GM12801 (cell line): Measurements from ENCODE around the gene CDH23.

Experiments
- TF ChIP-seq, protein P1 (sequence below): IDR thresholded peaks from one replicate; pipeline ENCODE4 v1.5.1; 2011; ENCODE audit warnings: control low read depth; ENCODE audit not compliant: insufficient read length; ENCODE audit errors: extremely low read depth

The CDH23 gene

DNA sequence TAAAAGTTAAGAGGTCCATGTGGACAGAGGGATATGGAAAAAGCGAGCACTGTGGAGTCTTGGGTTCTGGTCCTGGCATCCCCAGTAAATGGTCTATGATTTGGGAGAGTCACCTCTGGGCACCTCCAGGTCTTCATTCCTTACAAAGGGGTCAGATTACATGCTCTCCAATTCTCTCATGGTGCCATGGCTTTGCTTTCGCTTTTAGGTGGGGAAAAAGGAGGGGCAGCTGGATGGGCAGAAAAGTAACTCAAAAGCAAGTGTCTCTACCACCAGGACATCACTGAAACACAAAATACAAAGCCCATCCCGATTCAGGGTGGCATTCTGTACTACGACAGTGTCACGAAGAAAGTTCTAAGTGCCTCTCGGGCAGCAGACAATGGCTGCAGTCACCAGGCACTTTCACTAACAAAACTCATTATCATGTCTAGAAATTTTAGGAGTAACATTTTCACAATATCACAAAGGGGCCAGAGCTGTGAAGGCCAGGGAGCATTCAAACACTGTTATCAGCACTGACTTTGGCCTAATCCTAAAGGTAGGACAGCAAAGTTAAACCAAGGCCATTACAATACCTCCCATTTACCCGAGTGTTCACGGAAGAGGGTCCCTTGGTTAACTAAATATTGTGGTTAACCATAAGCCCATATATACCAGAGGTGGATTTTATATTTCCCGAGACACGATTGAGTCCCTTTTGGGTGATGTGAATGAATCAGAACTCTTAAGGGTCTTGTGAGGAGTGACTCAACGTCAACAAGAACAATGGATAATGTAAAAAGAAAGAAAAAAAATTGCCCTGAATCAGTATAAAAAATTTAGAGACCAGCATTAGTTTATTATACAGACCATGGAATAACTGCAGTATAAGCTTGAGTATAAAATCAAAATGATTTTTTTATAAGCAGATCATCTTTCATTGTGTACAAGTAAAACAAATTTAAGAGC lies 451.9 kb downstream of the CDH23 start:
- TF ChIP-seq, protein P1, sequence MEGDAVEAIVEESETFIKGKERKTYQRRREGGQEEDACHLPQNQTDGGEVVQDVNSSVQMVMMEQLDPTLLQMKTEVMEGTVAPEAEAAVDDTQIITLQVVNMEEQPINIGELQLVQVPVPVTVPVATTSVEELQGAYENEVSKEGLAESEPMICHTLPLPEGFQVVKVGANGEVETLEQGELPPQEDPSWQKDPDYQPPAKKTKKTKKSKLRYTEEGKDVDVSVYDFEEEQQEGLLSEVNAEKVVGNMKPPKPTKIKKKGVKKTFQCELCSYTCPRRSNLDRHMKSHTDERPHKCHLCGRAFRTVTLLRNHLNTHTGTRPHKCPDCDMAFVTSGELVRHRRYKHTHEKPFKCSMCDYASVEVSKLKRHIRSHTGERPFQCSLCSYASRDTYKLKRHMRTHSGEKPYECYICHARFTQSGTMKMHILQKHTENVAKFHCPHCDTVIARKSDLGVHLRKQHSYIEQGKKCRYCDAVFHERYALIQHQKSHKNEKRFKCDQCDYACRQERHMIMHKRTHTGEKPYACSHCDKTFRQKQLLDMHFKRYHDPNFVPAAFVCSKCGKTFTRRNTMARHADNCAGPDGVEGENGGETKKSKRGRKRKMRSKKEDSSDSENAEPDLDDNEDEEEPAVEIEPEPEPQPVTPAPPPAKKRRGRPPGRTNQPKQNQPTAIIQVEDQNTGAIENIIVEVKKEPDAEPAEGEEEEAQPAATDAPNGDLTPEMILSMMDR: no peak

DNA sequence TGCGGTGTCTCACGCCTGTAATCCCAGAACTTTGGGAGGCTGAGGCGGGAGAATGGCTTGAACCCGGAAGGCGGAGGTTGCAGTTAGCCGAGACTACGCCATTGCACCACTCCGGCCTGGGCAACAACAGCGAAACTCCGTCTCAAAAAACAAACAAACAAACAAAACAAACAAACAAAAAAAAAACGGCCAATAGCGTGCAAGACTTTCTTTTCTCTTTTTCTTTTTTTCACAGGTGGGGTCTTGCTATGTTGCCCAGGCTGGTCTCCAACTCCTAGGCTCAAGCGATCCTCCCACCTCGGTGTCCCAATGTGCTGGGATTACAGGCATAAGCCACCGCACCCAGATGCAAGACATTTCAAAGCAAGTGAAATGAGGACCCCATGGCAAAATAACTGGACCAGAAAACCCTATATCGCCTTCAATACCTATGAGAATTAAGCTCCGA lies 452.8 kb downstream of the CDH23 start:
- TF ChIP-seq, protein P1: no peak

DNA sequence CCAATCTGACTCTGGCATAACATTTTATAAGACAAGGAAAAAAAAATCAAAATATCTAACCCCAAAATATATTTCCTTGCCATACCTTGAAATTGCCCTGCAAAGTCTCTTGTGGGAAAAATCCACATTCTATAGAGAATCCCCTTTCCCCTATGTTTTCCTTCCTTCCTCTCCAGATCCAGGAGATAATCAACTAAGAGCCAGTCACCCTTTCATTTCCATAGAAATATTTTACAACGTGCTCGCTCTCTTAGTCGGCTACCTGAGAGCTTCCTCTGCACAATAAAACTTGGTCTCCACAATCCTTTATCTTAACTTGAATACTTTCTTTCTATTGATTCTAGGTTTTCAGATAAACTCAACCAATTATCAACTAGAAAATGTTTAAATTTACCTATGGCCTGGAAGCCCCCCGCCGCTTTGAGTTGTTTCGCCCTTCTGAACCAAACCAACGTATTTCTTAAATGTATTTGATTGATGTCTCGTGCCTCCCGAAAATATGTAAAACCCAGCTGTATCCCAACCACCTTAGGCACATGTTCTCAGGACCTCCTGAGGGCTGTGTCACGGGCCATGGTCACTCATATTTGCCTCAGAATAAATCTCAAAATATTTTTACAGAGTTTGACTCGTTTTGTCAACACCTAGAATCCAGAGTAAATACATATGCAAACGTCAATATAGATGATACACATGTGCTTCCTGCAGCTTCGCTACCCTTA lies 453.5 kb downstream of the CDH23 start:
- TF ChIP-seq, protein P1: no peak

DNA sequence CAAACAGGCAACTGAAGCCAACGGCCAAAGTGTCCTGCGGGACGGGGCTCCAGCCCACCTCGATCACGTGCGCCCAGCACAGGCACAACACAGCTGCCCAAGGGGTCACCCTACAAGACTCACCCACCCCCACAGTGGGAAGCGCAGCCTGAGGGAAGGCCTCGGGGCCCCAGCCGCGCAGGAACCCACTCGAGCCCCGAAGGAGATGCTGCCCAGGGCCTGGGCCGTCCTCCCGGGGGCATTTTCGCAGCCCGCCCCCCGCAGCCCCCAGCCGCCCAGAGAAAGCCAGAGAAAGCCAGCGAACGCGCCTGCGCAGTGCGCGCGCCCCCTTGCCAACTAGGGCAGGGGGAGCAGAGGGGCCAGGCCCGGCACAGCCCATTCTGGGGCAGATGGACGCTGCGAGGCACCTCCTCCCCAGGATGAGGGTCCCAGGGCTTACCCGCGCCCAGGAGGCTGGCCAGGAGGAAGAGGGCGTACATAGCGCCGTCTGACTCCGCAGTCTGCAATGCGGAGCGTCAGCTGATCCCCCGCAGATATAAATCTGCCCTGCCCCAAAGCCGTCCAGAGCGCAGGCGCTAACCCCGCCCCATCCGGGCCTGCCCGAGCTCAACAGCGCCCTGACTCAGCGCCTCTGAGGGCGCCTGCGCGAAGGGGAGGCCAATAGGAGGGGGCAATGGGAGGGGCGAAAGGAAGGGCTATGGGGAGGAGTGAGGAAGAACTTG lies 454.2 kb downstream of the CDH23 start, which contains the start of gene PSAP:
Gene PSAP (minus strand): TSS at position 509 of the 722 bp plus-strand sequence. CDS start 30 bp downstream, at position 479.
- TF ChIP-seq, protein P1: no peak

DNA sequence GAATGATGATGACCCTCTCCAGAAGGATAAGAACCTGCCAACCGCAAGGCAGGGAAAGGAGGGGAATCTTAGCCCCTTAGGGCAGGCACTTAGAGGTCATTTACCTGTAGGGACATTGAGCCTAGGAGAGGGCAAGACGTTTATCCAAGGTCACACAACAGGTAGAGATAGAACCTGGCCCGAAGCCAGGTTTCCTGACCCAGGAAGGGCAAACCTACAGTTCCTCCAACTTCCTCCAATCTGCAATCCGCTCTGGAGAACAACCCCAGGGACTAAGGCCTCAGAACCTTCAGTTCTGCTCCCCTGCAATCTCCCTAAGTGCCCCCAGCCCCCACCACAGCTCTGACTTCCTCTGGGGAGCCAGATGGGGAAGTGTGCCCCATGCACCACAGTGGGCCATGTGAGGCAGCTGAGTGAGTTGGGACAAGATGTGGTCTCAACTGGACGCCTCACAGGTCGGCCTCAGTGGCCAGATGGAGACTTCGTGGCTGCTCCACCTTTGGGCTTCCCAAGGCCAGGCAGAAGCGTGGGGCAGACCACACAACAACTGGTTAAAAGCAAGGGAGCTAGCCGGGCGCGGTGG lies 455.7 kb downstream of the CDH23 start:
- TF ChIP-seq, protein P1: no peak

DNA sequence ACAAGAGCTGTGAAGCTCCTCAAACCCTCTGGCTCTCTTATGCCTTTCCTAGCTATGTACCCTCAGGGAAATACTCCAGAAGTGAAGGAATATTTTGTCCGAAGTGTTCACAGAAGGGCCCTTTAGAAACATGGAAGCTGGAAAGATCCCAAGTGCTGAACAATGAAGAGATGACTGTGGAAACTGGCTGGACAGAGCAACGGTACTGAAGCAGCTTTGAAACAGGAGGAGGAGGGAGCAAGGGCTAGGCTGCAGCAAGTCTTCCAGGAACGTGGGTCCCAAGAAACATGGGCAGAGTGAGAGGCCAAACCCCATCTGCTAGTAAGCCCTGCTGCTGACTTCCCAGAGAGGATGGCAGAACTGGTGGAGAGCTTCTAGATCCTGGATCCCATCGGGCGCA lies 457.3 kb downstream of the CDH23 start:
- TF ChIP-seq, protein P1: no peak
